ENCODE results near the gene ARSJ. TPM values are rescaled to one million over a fixed set of nuclear protein-coding genes. Genes with fewer than 3 reads are reported as not detected.
"Not testable (repeated sequence)": the region's sequence is repeated elsewhere in the genome, so short reads cannot be mapped to it uniquely, and the experiment has no call there.

Gene ARSJ
- total RNA-seq, 6 experiments from 2014 or later = 33.4 to 40.6 (median 36.1) TPM

GRCh38 chr4:113950207-113950606 is 29.2 kb downstream of the ARSJ start:
- peaks cover 17% of the 10 kb centered on the region for H3K36me3 Mint-ChIP-seq (ENCODE audit: low read depth)
- H3K4me3 Mint-ChIP-seq = no peak overlapping the region
- no peaks in the 10 kb centered on the region for H3K9me3 Mint-ChIP-seq
- H3K27me3 Mint-ChIP-seq (ENCODE audit: insufficient read depth) = no peaks in the 10 kb centered on the region
- DNase-seq = no peak
- TF ChIP-seq CTCF (IDR thresholded peaks at IDR 0.05) = no peak
- no peak overlapping the region for H3K27ac Mint-ChIP-seq
- peaks cover 67% of the 10 kb centered on the region for H3K4me1 Mint-ChIP-seq (ENCODE audit: low read depth)

GRCh38 chr4:113947484-113947883 is 32.0 kb downstream of the ARSJ start:
- Mint-ChIP-seq H3K9me3 (no peaks in the 10 kb centered on the region), H3K4me1 (ENCODE audit: low read depth) (peaks cover 71% of the 10 kb centered on the region), H3K27ac (no peak overlapping the region)

GRCh38 chr4:113945906-113946305 is 33.5 kb downstream of the ARSJ start:
- Mint-ChIP-seq H3K4me1 (ENCODE audit: low read depth) (peaks cover 65% of the 10 kb centered on the region), H3K36me3 (ENCODE audit: low read depth) (peaks cover 5% of the 10 kb centered on the region; the same call in 1 of the 2 replicates), H3K27ac (peak overlapping the region; percentile 85), H3K9me3 (no peaks in the 10 kb centered on the region), H3K27me3 (ENCODE audit: insufficient read depth) (no peaks in the 10 kb centered on the region), H3K4me3 (peak overlapping the region; percentile 76)
- no peak for TF ChIP-seq CTCF (IDR thresholded peaks at IDR 0.05)
- DNase-seq = peak; percentile 61

More at GRCh38 chr4:113947484-113947883, 32.0 kb downstream of the ARSJ start:
- Mint-ChIP-seq H3K36me3 (ENCODE audit: low read depth) (peaks cover 7% of the 10 kb centered on the region), H3K27me3 (ENCODE audit: insufficient read depth) (no peaks in the 10 kb centered on the region), H3K4me3 (no peak overlapping the region)
- no peak for DNase-seq
- TF ChIP-seq CTCF (IDR thresholded peaks at IDR 0.05) = no peak

GRCh38 chr4:113943863-113944262 is 35.6 kb downstream of the ARSJ start:
- TF ChIP-seq CTCF (IDR thresholded peaks at IDR 0.05) = no peak
- peak overlapping the region; percentile 67 for H3K27ac Mint-ChIP-seq
- H3K9me3 Mint-ChIP-seq = no peaks in the 10 kb centered on the region
- H3K4me3 Mint-ChIP-seq = peak overlapping the region; percentile 43
- H3K4me1 Mint-ChIP-seq (ENCODE audit: low read depth) = peaks cover 51% of the 10 kb centered on the region
- H3K27me3 Mint-ChIP-seq (ENCODE audit: insufficient read depth) = no peaks in the 10 kb centered on the region
- peak; percentile 13 for DNase-seq
- H3K36me3 Mint-ChIP-seq (ENCODE audit: low read depth) = peaks cover 13% of the 10 kb centered on the region; the same call in 1 of the 2 replicates

GRCh38 chr4:113943085-113943484 is 36.4 kb downstream of the ARSJ start:
- DNase-seq = no peak
- no peaks in the 10 kb centered on the region for H3K9me3 Mint-ChIP-seq
- peak overlapping the region; percentile 67 for H3K27ac Mint-ChIP-seq
- no peak for TF ChIP-seq CTCF (IDR thresholded peaks at IDR 0.05)
- H3K4me1 Mint-ChIP-seq (ENCODE audit: low read depth) = peaks cover 51% of the 10 kb centered on the region
- peaks cover 10% of the 10 kb centered on the region; the same call in 1 of the 2 replicates for H3K36me3 Mint-ChIP-seq (ENCODE audit: low read depth)
- H3K4me3 Mint-ChIP-seq = no peak overlapping the region
- no peaks in the 10 kb centered on the region for H3K27me3 Mint-ChIP-seq (ENCODE audit: insufficient read depth)

- Mint-ChIP-seq H3K36me3 (ENCODE audit: low read depth) (peaks cover 10% of the 10 kb centered on the region; the same call in 1 of the 2 replicates), H3K27ac (peak overlapping the region; percentile 32), H3K27me3 (ENCODE audit: insufficient read depth) (no peaks in the 10 kb centered on the region), H3K4me3 (no peak overlapping the region), H3K4me1 (ENCODE audit: low read depth) (peaks cover 51% of the 10 kb centered on the region), H3K9me3 (no peaks in the 10 kb centered on the region)
- DNase-seq = no peak
- no peak for TF ChIP-seq CTCF (IDR thresholded peaks at IDR 0.05)
Observed at GRCh38 chr4:113941836-113942235, 37.6 kb downstream of the ARSJ start.

- not testable (repeated sequence) for H3K27me3 Mint-ChIP-seq (ENCODE audit: insufficient read depth); H3K27ac Mint-ChIP-seq; H3K9me3 Mint-ChIP-seq; H3K4me3 Mint-ChIP-seq; DNase-seq
- peaks cover 46% of the 10 kb centered on the region for H3K4me1 Mint-ChIP-seq (ENCODE audit: low read depth)
- H3K36me3 Mint-ChIP-seq (ENCODE audit: low read depth) = peaks cover 10% of the 10 kb centered on the region; the same call in 1 of the 2 replicates
Observed at GRCh38 chr4:113940103-113940502, 39.3 kb downstream of the ARSJ start.

All from HFFc6 (cell line).